GM12878 (cell line): ENCODE measurements around the gene PPP1R1C. TPM values are rescaled to one million over a fixed set of nuclear protein-coding genes. Genes with fewer than 3 reads are reported as not detected.

Experiments used
- ATAC-seq: fragments of 200-7000 bp; cut with Tn5 transposase; 3 replicates; pipeline ENCODE4 v1.9.1; 2020; ENCODE audit warnings: mild to moderate bottlenecking, moderate library complexity
- BruUV-seq: library from RNA; stranded (reverse); fragments of 400-500 nt; replicated peaks from 2 replicates; lab custom pipeline; 2021; lab: Mats Ljungman, UMichigan
- CTCF ChIA-PET: fragments of 300-600 bp; sonication (Branson Sonifier 250); formaldehyde crosslinking; extraction: SDS; loops from one replicate; lab custom pipeline; 2021; ENCODE audit warnings: inconsistent platforms; lab: Yijun Ruan, JAX
- POLR2A ChIA-PET: fragments of 350-600 bp; formaldehyde crosslinking; extraction: SDS; loops from one replicate; lab custom pipeline; 2021; ENCODE audit warnings: inconsistent platforms; lab: Charles Lee
- RAD21 ChIA-PET: fragments of 300-600 bp; sonication (Branson Sonifier 250); formaldehyde crosslinking; loops from one replicate; lab custom pipeline; 2023; ENCODE audit warnings: antibody characterized with exemption; ENCODE audit not compliant: unreplicated experiment; lab: Charles Lee
- SMC1A ChIA-PET: fragments of 300-600 bp; sonication (Branson Sonifier 250); formaldehyde crosslinking; loops from one replicate; lab custom pipeline; 2023; ENCODE audit not compliant: unreplicated experiment, uncharacterized antibody; lab: Charles Lee
- DNase-seq: peaks from one replicate; pipeline ENCODE4 v3.0.0-alpha.2; 2011; ENCODE audit warnings: low read depth, low spot score
- FAIRE-seq: peaks from 3 replicates; lab custom pipeline; 2011; peaks lifted over from hg19 to GRCh38; lab: Jason Lieb, UNC
- H2AFZ ChIP-seq: 2 replicates; pipeline ENCODE4 v1.6.0; 2011; ENCODE audit warnings: low read depth, low read length, control low read depth; ENCODE audit not compliant: control insufficient read depth
- H3K27ac ChIP-seq: 2 replicates; pipeline ENCODE4 v1.5.1; 2011; ENCODE audit warnings: control low read depth; ENCODE audit not compliant: control insufficient read depth, insufficient read depth
- H3K27me3 ChIP-seq, 2 experiments: replicated peaks in 1 of 2; 2 replicates each; pipeline versions ENCODE4 v1.6.0 to v1.6.1; 2011; ENCODE audit warnings: low read length in 1 of 2; ENCODE audit not compliant: control insufficient read depth in 2 of 2, insufficient read depth in 2 of 2
- H3K36me3 ChIP-seq, 2 experiments: 2 replicates each; pipeline ENCODE4 v1.5.1; 2011; ENCODE audit warnings: low read length in 1 of 2; ENCODE audit not compliant: control insufficient read depth in 2 of 2, insufficient read depth in 2 of 2
- H3K4me1 ChIP-seq: 2 replicates; pipeline ENCODE4 v1.6.1; 2011; ENCODE audit warnings: mild to moderate bottlenecking, low read length, moderate library complexity, mixed read lengths; ENCODE audit not compliant: control insufficient read depth, insufficient read depth
- H3K4me2 ChIP-seq: 2 replicates; pipeline ENCODE4 v1.6.0; 2011; ENCODE audit warnings: control low read depth; ENCODE audit not compliant: control insufficient read depth, insufficient read depth
- H3K4me3 ChIP-seq: fragments of 200-600 bp; sonication (generic); 2 replicates; pipeline ENCODE4 v1.5.1; 2016
- H3K79me2 ChIP-seq: 2 replicates; pipeline ENCODE4 v1.6.0; 2011; ENCODE audit warnings: low read length; ENCODE audit not compliant: control insufficient read depth, insufficient read depth
- H3K9ac ChIP-seq: 2 replicates; pipeline ENCODE4 v1.8.0; 2011; ENCODE audit warnings: low read length, control low read depth, mixed read lengths; ENCODE audit not compliant: control insufficient read depth, insufficient read depth
- H3K9me3 ChIP-seq: replicated peaks from 3 replicates; pipeline ENCODE4 v1.5.1; 2011; ENCODE audit warnings: mild to moderate bottlenecking, low read length; ENCODE audit not compliant: control insufficient read depth, insufficient read depth
- H4K20me1 ChIP-seq: 2 replicates; pipeline ENCODE4 v1.6.0; 2011; ENCODE audit not compliant: control insufficient read depth, insufficient read depth
- ASH2L ChIP-seq: fragments of 300-600, 200-600 bp; sonication (generic); IDR thresholded peaks from 2 replicates; pipeline ENCODE4 v1.6.1; 2017; ENCODE audit warnings: low read depth, mild to moderate bottlenecking, borderline replicate concordance
- ESRRA ChIP-seq: IDR thresholded peaks from 2 replicates; pipeline ENCODE4 v1.6.1; 2012; ENCODE audit warnings: mild to moderate bottlenecking, low read length, improper control_type of control experiment
- JUNB ChIP-seq: IDR thresholded peaks from 2 replicates; pipeline ENCODE4 v1.6.1; 2016; ENCODE audit warnings: antibody characterized with exemption, mild to moderate bottlenecking
- KLF5 ChIP-seq: fragments of 450-650 bp; IDR thresholded peaks from 2 replicates; pipeline ENCODE4 v1.6.1; 2014; ENCODE audit warnings: mild to moderate bottlenecking; ENCODE audit not compliant: partially characterized antibody
- NBN ChIP-seq: fragments of 450-650 bp; IDR thresholded peaks from 2 replicates; pipeline ENCODE4 v1.6.1; 2016
- NFYB ChIP-seq: IDR thresholded peaks from 2 replicates; pipeline ENCODE4 v1.6.1; 2011; ENCODE audit warnings: low read depth, mild to moderate bottlenecking, low read length, improper control_type of control experiment, moderate library complexity; ENCODE audit not compliant: insufficient read depth
- NKRF ChIP-seq: fragments of 450-650 bp; conservative IDR thresholded peaks from 2 replicates; pipeline ENCODE4 v1.6.1; 2017; ENCODE audit warnings: mild to moderate bottlenecking, moderate library complexity
- POU2F2 ChIP-seq: IDR thresholded peaks from 3 replicates; pipeline ENCODE4 v1.6.1; 2011; ENCODE audit warnings: low read depth, mild to moderate bottlenecking, low read length, borderline replicate concordance
- RBBP5 ChIP-seq: fragments of 200-600 bp; sonication (generic); conservative IDR thresholded peaks from 2 replicates; pipeline ENCODE4 v1.6.1; 2016
- SUZ12 ChIP-seq: fragments of 200-600 bp; sonication (generic); IDR thresholded peaks from one replicate; pipeline ENCODE4 v1.6.1; 2018; ENCODE audit warnings: antibody characterized with exemption, mild to moderate bottlenecking; ENCODE audit not compliant: unreplicated experiment
- ZNF274 ChIP-seq: IDR thresholded peaks from one replicate; pipeline ENCODE4 v1.8.0; 2011; ENCODE audit not compliant: insufficient read length, insufficient read depth
- WGBS: methylation state at CpG from one replicate; pipeline ENCODE4 v1.1.6; 2016; ENCODE audit warnings: low lambda C conversion rate; ENCODE audit not compliant: insufficient replicate concordance, insufficient coverage; ENCODE audit errors: missing lambda C conversion rate; 5-methylcytosine and 5-hydroxymethylcytosine counted together
- in situ Hi-C: fragments of 300-500 bp; cut with MboI; formaldehyde crosslinking; loops from 9 replicates; pipeline ENCODE4 v1.14.3; 2018; ENCODE audit warnings: mixed read lengths
- intact Hi-C: fragments of 100-400 bp; cut with micrococcal nuclease; formaldehyde crosslinking; loops from one replicate; pipeline ENCODE4 v1.14.2; 2022; ENCODE audit not compliant: unreplicated experiment
- polyA plus RNA-seq, 11 experiments: library from polyadenylated mRNA; depleted of rRNA in 4 of 11; unstranded in 6 of 11; stranded (reverse) in 5 of 11; fragments of >200 nt; fragmentation: Nextera tagmentation in 4 of 11; fragmentation: Illumina TruSeq in 1 of 11; extraction: Ambion mirVana in 4 of 11; extraction: Trizol in 1 of 11; gene quantifications; 1 replicate in 1 of 11; 2 replicates in 10 of 11; pipeline versions ENCODE4 v1.2.1 to v1.2.3, GENCODE V29; 2011 to 2016; ENCODE audit warnings: inconsistent platforms in 2 of 11, missing spikeins in 2 of 11, low read depth in 1 of 11
- total RNA-seq, 4 experiments: library from RNA; depleted of rRNA in 3 of 4; stranded (reverse); fragments of >200 nt in 3 of 4; fragmentation: Illumina TruSeq in 1 of 4; extraction: Trizol in 1 of 4; gene quantifications; 2 replicates each; pipeline versions ENCODE4 v1.2.1 to v1.2.3, GENCODE V29; 2013 to 2021

Gene PPP1R1C
- total and polyA plus RNA-seq, 10 of the 15 experiments (the other 5 are each of a cell fraction or from before 2014, with no cell fraction given), result 0.11 TPM; not detected in 9

- no peaks in the 10 kb centered on the region for H3K79me2 ChIP-seq
- CTCF ChIA-PET, result no interaction called here
- in situ Hi-C loops, result no loop called here
- H3K27ac ChIP-seq, result no peak overlapping the region
- H3K4me3 ChIP-seq, result no peak overlapping the region
- 17% methylated on average over 5 of the region's 5 CpGs for WGBS
- no peaks in the 10 kb centered on the region for H3K36me3 ChIP-seq
- TF ChIP-seq ESRRA (no peak), SUZ12 (no peak), NKRF (no peak), RBBP5 (no peak), NBN (no peak), ASH2L (no peak), KLF5 (no peak), ZNF274 (no peak), NFYB (no peak), POU2F2 (no peak), JUNB (no peak)
- TF ChIP-seq, all 136 proteins: peak for 0
- ChIA-PET RAD21 (no interaction called here), POLR2A (interaction anchor here (0.6 kb wide), 1 partner anchor 20 kb away, joined by 3 read pairs; no protein-coding TSS in a partner anchor), SMC1A (interaction anchor here (0.5 kb wide), 1 partner anchor 424 kb away, joined by 3 read pairs; no protein-coding TSS in a partner anchor)
- FAIRE-seq (no peak), DNase-seq (no peak), ATAC-seq (no peak)
- Histone ChIP-seq H2AFZ (no peak overlapping the region), H4K20me1 (no peaks in the 10 kb centered on the region), H3K9me3 (no peaks in the 10 kb centered on the region), H3K27me3 (no peaks in the 10 kb centered on the region; a peak in 1 of 4 replicates), H3K9ac (no peak overlapping the region), H3K4me1 (no peaks in the 10 kb centered on the region), H3K4me2 (no peak overlapping the region)
- intact Hi-C loops, result no loop called here
- no TSS peak for BruUV-seq
These were observed 117.9 kb downstream of the PPP1R1C start for GRCh38 chr2:182103526-182103925.
